Fibroblast of lung (primary cell): ENCODE data around the gene PIK3CD. TPM values are rescaled to one million over a fixed set of nuclear protein-coding genes. Genes with fewer than 3 reads are reported as not detected.

ENCODE experiments used
- DNase-seq, 2 donors: peaks; one replicate each; pipeline versions ENCODE4 v3.0.0 to v3.0.0-alpha.2; 2010; ENCODE audit warnings: low read depth in 2 of 2
- H2AFZ ChIP-seq: 2 replicates; pipeline ENCODE4 v1.5.1; 2012; ENCODE audit warnings: low read length, control low read depth, inconsistent platforms
- H3K27ac ChIP-seq: 2 replicates; pipeline ENCODE4 v1.5.1; 2011; ENCODE audit warnings: low read length, control low read depth; ENCODE audit not compliant: insufficient read depth
- H3K27me3 ChIP-seq: 2 replicates; pipeline ENCODE4 v1.5.1; 2011; ENCODE audit warnings: mild to moderate bottlenecking, low read length; ENCODE audit not compliant: control insufficient read depth, insufficient read depth
- H3K36me3 ChIP-seq: 2 replicates; pipeline ENCODE4 v1.5.1; 2011; ENCODE audit warnings: low read length; ENCODE audit not compliant: control insufficient read depth, insufficient read depth
- H3K4me1 ChIP-seq: 2 replicates; pipeline ENCODE4 v1.5.1; 2011; ENCODE audit warnings: low read length; ENCODE audit not compliant: control insufficient read depth, insufficient read depth; ENCODE audit errors: extremely low read depth
- H3K4me2 ChIP-seq: 2 replicates; pipeline ENCODE4 v1.5.1; 2011; ENCODE audit warnings: low read length, control low read depth; ENCODE audit not compliant: insufficient read depth; ENCODE audit errors: extremely low read depth
- H3K4me3 ChIP-seq, 4 experiments: fragments of 200-600 bp in 1 of 4; sonication (generic) in 1 of 4; replicated peaks in 1 of 4; 2 replicates each; pipeline ENCODE4 v1.5.1; 2011 to 2016; ENCODE audit warnings: low read length in 4 of 4, low read depth in 3 of 4, mild to moderate bottlenecking in 3 of 4, control low read depth in 2 of 4, inconsistent platforms in 1 of 4, mixed read lengths in 1 of 4; ENCODE audit not compliant: insufficient read depth in 1 of 4; ENCODE audit errors: control extremely low read depth in 1 of 4
- H3K79me2 ChIP-seq: 2 replicates; pipeline ENCODE4 v1.5.1; 2012; ENCODE audit warnings: mild to moderate bottlenecking, low read length, inconsistent platforms; ENCODE audit not compliant: control insufficient read depth, insufficient read depth
- H3K9ac ChIP-seq: 2 replicates; pipeline ENCODE4 v1.5.1; 2011; ENCODE audit warnings: mild to moderate bottlenecking, low read length, control low read depth; ENCODE audit not compliant: insufficient read depth
- H3K9me3 ChIP-seq: 2 replicates; pipeline ENCODE4 v1.5.1; 2012; ENCODE audit warnings: low read depth, low read length; ENCODE audit not compliant: control insufficient read depth, insufficient read depth
- H4K20me1 ChIP-seq: 2 replicates; pipeline ENCODE4 v1.5.1; 2011; ENCODE audit warnings: low read length; ENCODE audit not compliant: control insufficient read depth, insufficient read depth; ENCODE audit errors: extremely low read depth
- EZH2 ChIP-seq: IDR thresholded peaks from 2 replicates; pipeline ENCODE4 v1.5.1; 2012; ENCODE audit warnings: low read length, control low read depth, mild to moderate bottlenecking; ENCODE audit errors: missing control alignments
- polyA plus RNA-seq, 2 donors: library from polyadenylated mRNA; depleted of rRNA in 1 of 2; stranded (reverse) in 1 of 2; unstranded in 1 of 2; fragments of >200 nt; gene quantifications; 2 replicates each; pipeline ENCODE4 v1.2.1, GENCODE V29; 2011 to 2012; ENCODE audit warnings: missing spikeins in 1 of 2
- total RNA-seq: library from RNA; depleted of rRNA; stranded (reverse); fragments of >200 nt; gene quantifications from 2 replicates; pipeline ENCODE4 v1.2.1, GENCODE V29; 2014
- TF ChIP-seq, protein P1 (sequence below), 2 donors: IDR thresholded peaks in 1 of 2; conservative IDR thresholded peaks in 1 of 2; 1 replicate in 1 of 2; 2 replicates in 1 of 2; pipeline ENCODE4 v1.5.1; 2011 to 2012; ENCODE audit warnings: low read length in 2 of 2, control low read depth in 1 of 2, inconsistent platforms in 1 of 2, low read depth in 1 of 2, mild to moderate bottlenecking in 1 of 2

Gene PIK3CD
- total and polyA plus RNA-seq, 2 donors (not counting 1 experiment from before 2014, with no cell fraction given): 2.8 to 6.4 TPM

DNA sequence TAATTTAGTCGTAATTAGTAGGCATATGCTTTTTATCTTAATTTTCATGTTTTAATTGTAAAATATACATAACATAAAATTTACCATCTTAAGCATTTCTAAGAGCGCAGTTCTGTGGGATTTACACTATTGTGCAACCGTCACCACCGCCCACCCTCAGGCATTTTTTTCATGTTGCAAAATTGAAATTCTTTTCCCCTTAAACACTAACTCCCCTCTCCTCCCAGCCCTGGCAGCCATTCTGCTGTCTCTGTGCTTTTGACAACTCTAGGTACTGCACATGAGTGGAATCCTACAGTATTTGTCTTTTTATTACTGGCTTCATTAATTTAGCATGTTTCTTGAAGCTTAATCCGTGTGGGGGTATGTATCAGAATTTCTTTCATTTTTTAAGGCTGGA is 7.8 kb downstream of the PIK3CD start:
- Histone ChIP-seq H4K20me1 (no peaks in the 10 kb centered on the region), H2AFZ (no peak overlapping the region), H3K4me1 (no peaks in the 10 kb centered on the region), H3K4me2 (no peak overlapping the region), H3K27ac (no peak overlapping the region), H3K4me3 (no peak overlapping the region), H3K9ac (no peak overlapping the region), H3K36me3 (no peaks in the 10 kb centered on the region), H3K9me3 (no peaks in the 10 kb centered on the region), H3K79me2 (no peaks in the 10 kb centered on the region), H3K27me3 (peaks cover 2% of the 10 kb centered on the region)
- TF ChIP-seq, protein P1, sequence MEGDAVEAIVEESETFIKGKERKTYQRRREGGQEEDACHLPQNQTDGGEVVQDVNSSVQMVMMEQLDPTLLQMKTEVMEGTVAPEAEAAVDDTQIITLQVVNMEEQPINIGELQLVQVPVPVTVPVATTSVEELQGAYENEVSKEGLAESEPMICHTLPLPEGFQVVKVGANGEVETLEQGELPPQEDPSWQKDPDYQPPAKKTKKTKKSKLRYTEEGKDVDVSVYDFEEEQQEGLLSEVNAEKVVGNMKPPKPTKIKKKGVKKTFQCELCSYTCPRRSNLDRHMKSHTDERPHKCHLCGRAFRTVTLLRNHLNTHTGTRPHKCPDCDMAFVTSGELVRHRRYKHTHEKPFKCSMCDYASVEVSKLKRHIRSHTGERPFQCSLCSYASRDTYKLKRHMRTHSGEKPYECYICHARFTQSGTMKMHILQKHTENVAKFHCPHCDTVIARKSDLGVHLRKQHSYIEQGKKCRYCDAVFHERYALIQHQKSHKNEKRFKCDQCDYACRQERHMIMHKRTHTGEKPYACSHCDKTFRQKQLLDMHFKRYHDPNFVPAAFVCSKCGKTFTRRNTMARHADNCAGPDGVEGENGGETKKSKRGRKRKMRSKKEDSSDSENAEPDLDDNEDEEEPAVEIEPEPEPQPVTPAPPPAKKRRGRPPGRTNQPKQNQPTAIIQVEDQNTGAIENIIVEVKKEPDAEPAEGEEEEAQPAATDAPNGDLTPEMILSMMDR (conservative IDR thresholded peaks at IDR 0.05 in 1 of 2, IDR thresholded peaks at IDR 0.05 in 1 of 2; ENCODE audit: low read depth in 1 of 2, low read length in 2 of 2): no peak
- DNase-seq: peak; percentile 70 to 80

GRCh38 chr1:9663257-9663656 is 11.7 kb downstream of the PIK3CD start:
- Histone ChIP-seq H3K9ac (no peak overlapping the region), H2AFZ (no peak overlapping the region), H3K4me3 (no peak overlapping the region), H3K4me2 (no peak overlapping the region), H3K9me3 (no peaks in the 10 kb centered on the region), H3K27ac (no peak overlapping the region), H3K36me3 (no peaks in the 10 kb centered on the region), H3K27me3 (no peaks in the 10 kb centered on the region), H4K20me1 (no peaks in the 10 kb centered on the region), H3K4me1 (no peaks in the 10 kb centered on the region), H3K79me2 (no peaks in the 10 kb centered on the region)
- TF ChIP-seq, protein P1 (conservative IDR thresholded peaks at IDR 0.05 in 1 of 2, IDR thresholded peaks at IDR 0.05 in 1 of 2; ENCODE audit: low read depth in 1 of 2, low read length in 2 of 2): no peak
- no peak for TF ChIP-seq EZH2
- no peak for DNase-seq

DNA sequence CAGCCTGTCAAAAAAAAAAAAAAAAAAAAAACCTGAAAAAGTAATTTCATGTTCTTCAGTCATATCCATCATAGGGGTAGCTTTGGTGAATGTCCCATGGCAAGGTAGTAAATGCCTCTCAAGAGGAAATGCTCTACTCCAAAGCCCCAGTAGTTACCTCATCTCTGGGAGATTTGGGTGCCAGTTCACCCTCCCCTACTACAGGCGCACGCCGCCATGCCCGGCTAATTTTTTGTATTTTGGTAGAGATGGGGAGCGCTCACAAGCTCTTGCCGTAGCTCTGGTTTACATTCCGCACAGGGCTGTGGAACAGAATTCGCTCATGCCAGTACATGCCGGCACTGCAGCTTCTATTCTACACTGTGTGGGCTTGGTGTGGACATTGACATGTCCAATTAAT is 13.7 kb downstream of the PIK3CD start:
- DNase-seq: no peak
- H3K79me2 ChIP-seq: no peaks in the 10 kb centered on the region
- H3K27me3 ChIP-seq: peaks cover 4% of the 10 kb centered on the region
- no peak overlapping the region for H3K4me2 ChIP-seq
- H3K4me3 ChIP-seq: no peak overlapping the region
- H3K36me3 ChIP-seq: no peaks in the 10 kb centered on the region
- no peak overlapping the region for H3K27ac ChIP-seq
- H3K9me3 ChIP-seq: no peaks in the 10 kb centered on the region
- no peak overlapping the region for H2AFZ ChIP-seq
- no peak for TF ChIP-seq EZH2
- TF ChIP-seq, protein P1 (conservative IDR thresholded peaks at IDR 0.05 in 1 of 2, IDR thresholded peaks at IDR 0.05 in 1 of 2; ENCODE audit: low read depth in 1 of 2, low read length in 2 of 2): no peak
- no peak overlapping the region for H3K9ac ChIP-seq
- H3K4me1 ChIP-seq: no peaks in the 10 kb centered on the region
- H4K20me1 ChIP-seq: no peaks in the 10 kb centered on the region
